ENCODE measurements around the gene MRPL52.
"Not testable (repeated sequence)": the region's sequence is repeated elsewhere in the genome, so short reads cannot be mapped to it uniquely, and the experiment has no call there.

MRPL52 gene

GRCh38 chr14:22852599-22852939, 22.9 kb downstream of the MRPL52 start:
- H3K9me3 ChIP-seq, result no peaks in the 10 kb centered on the region
- peak overlapping the region; percentile 91 for H3K4me2 ChIP-seq
- 0 out of 2 replicates have a peak overlapping the region, but pooled peaks have one; percentile 76 for H3K27ac ChIP-seq
- H3K4me1 ChIP-seq, result peaks cover 41% of the 10 kb centered on the region
- no peaks in the 10 kb centered on the region for H4K20me1 ChIP-seq
- TF ChIP-seq Cebpa-rat (IDR thresholded peaks at IDR 0.05), result no peak
- no peaks in the 10 kb centered on the region for H3K27me3 ChIP-seq
- no peaks in the 10 kb centered on the region for H3K36me3 ChIP-seq
- no peak overlapping the region for H3K4me3 ChIP-seq
- H3K9ac ChIP-seq, result peak overlapping the region; percentile 75; the same call in 1 of the 2 replicates

- H3K4me1 ChIP-seq, result peaks cover 36% of the 10 kb centered on the region
- no peak for TF ChIP-seq Cebpa-rat (IDR thresholded peaks at IDR 0.05)
- H3K9me3 ChIP-seq, result no peaks in the 10 kb centered on the region
- H3K36me3 ChIP-seq, result no peaks in the 10 kb centered on the region
- peak overlapping the region; percentile 76 for H3K27ac ChIP-seq
- H4K20me1 ChIP-seq, result no peaks in the 10 kb centered on the region
- H3K4me2 ChIP-seq, result peak overlapping the region; percentile 91
- no peaks in the 10 kb centered on the region for H3K27me3 ChIP-seq
- peak overlapping the region; percentile 59 for H3K4me3 ChIP-seq
- peak overlapping the region; percentile 75 for H3K9ac ChIP-seq
These were observed 23.5 kb downstream of the MRPL52 start for GRCh38 chr14:22852940-22853767.

GRCh38 chr14:22854296-22854695, 24.6 kb downstream of the MRPL52 start:
- H3K36me3 ChIP-seq, H3K27me3 ChIP-seq, H3K27ac ChIP-seq, H3K9me3 ChIP-seq, H3K4me2 ChIP-seq, H3K9ac ChIP-seq, H4K20me1 ChIP-seq, H3K4me3 ChIP-seq: not testable (repeated sequence)
- H3K4me1 ChIP-seq, result peaks cover 36% of the 10 kb centered on the region

GRCh38 chr14:22854963-22855724, 25.5 kb downstream of the MRPL52 start:
- no peaks in the 10 kb centered on the region for H3K27me3 ChIP-seq

GRCh38 chr14:22856428-22856827, 26.7 kb downstream of the MRPL52 start:
- Histone ChIP-seq H3K9ac (no peak overlapping the region), H3K4me1 (peaks cover 29% of the 10 kb centered on the region), H3K9me3 (peaks cover 4% of the 10 kb centered on the region; the same call in 1 of the 2 replicates), H4K20me1 (no peaks in the 10 kb centered on the region), H3K27me3 (no peaks in the 10 kb centered on the region), H3K4me2 (no peak overlapping the region), H3K4me3 (no peak overlapping the region), H3K27ac (no peak overlapping the region), H3K36me3 (no peaks in the 10 kb centered on the region)
- TF ChIP-seq Cebpa-rat (IDR thresholded peaks at IDR 0.05), result no peak

More at GRCh38 chr14:22854963-22855724, 25.5 kb downstream of the MRPL52 start:
- H4K20me1 ChIP-seq, result no peaks in the 10 kb centered on the region
- no peak overlapping the region for H3K9ac ChIP-seq
- H3K27ac ChIP-seq, result no peak overlapping the region
- no peak overlapping the region for H3K4me2 ChIP-seq
- H3K9me3 ChIP-seq, result peaks cover 1% of the 10 kb centered on the region; the same call in 1 of the 2 replicates
- peaks cover 36% of the 10 kb centered on the region for H3K4me1 ChIP-seq
- H3K4me3 ChIP-seq, result no peak overlapping the region
- no peaks in the 10 kb centered on the region for H3K36me3 ChIP-seq
- no peak for TF ChIP-seq Cebpa-rat (IDR thresholded peaks at IDR 0.05)

GRCh38 chr14:22860377-22860776, 30.7 kb downstream of the MRPL52 start:
- H3K36me3 ChIP-seq, H3K27ac ChIP-seq, H3K4me2 ChIP-seq, H3K9ac ChIP-seq, H3K4me3 ChIP-seq, H3K27me3 ChIP-seq, H4K20me1 ChIP-seq, H3K9me3 ChIP-seq: not testable (repeated sequence)
- peaks cover 11% of the 10 kb centered on the region for H3K4me1 ChIP-seq

- H3K27me3 ChIP-seq, result no peaks in the 10 kb centered on the region
- H3K9me3 ChIP-seq, result peaks cover 4% of the 10 kb centered on the region; the same call in 1 of the 2 replicates
- no peak for TF ChIP-seq Cebpa-rat (IDR thresholded peaks at IDR 0.05)
- H4K20me1 ChIP-seq, result no peaks in the 10 kb centered on the region
- H3K4me2 ChIP-seq, result no peak overlapping the region
- no peaks in the 10 kb centered on the region for H3K36me3 ChIP-seq
- no peak overlapping the region for H3K4me3 ChIP-seq
- H3K27ac ChIP-seq, result no peak overlapping the region
- peaks cover 11% of the 10 kb centered on the region for H3K4me1 ChIP-seq
- no peak overlapping the region for H3K9ac ChIP-seq
These were observed 32.0 kb downstream of the MRPL52 start for GRCh38 chr14:22861651-22862050.

GRCh38 chr14:22864979-22865378, 35.3 kb downstream of the MRPL52 start:
- no peaks in the 10 kb centered on the region for H3K27me3 ChIP-seq
- H3K9me3 ChIP-seq, result peaks cover 4% of the 10 kb centered on the region; the same call in 1 of the 2 replicates
- no peaks in the 10 kb centered on the region for H3K36me3 ChIP-seq
- peaks cover 9% of the 10 kb centered on the region for H3K4me1 ChIP-seq
- H3K9ac ChIP-seq, result no peak overlapping the region
- no peak overlapping the region for H3K4me2 ChIP-seq
- H4K20me1 ChIP-seq, result no peaks in the 10 kb centered on the region
- no peak overlapping the region for H3K27ac ChIP-seq
- H3K4me3 ChIP-seq, result no peak overlapping the region
- TF ChIP-seq Cebpa-rat (IDR thresholded peaks at IDR 0.05), result no peak

- H4K20me1 ChIP-seq, result no peaks in the 10 kb centered on the region
These were observed 36.0 kb downstream of the MRPL52 start for GRCh38 chr14:22865424-22866405.

More at GRCh38 chr14:22865424-22866405, 36.0 kb downstream of the MRPL52 start:
- no peaks in the 10 kb centered on the region for H3K9me3 ChIP-seq
- H3K27ac ChIP-seq, result no peak overlapping the region
- no peak for TF ChIP-seq Cebpa-rat (IDR thresholded peaks at IDR 0.05)
- H3K4me3 ChIP-seq, result no peak overlapping the region
- H3K4me1 ChIP-seq, result peaks cover 16% of the 10 kb centered on the region
- H3K9ac ChIP-seq, result no peak overlapping the region
- H3K4me2 ChIP-seq, result no peak overlapping the region
- H3K36me3 ChIP-seq, result no peaks in the 10 kb centered on the region
- H3K27me3 ChIP-seq, result no peaks in the 10 kb centered on the region

Data from BLaER1 (cell line).